Glutamatergic neuron (in vitro differentiated cells): ENCODE measurements around the gene CSTF1. TPM values are rescaled to one million over a fixed set of nuclear protein-coding genes. Genes with fewer than 3 reads are reported as not detected.
"Not testable (repeated sequence)": the region's sequence is repeated elsewhere in the genome, so short reads cannot be mapped to it uniquely, and the experiment has no call there.

ENCODE experiments used
- DNase-seq: peaks from one replicate; pipeline ENCODE4 v3.0.0; 2022
- H3K27ac Mint-ChIP-seq: one replicate; pipeline ENCODE4 v1.8.0; 2020; ENCODE audit warnings: mild to moderate bottlenecking, mixed read lengths, inconsistent platforms; ENCODE audit not compliant: unreplicated experiment
- H3K27me3 Mint-ChIP-seq: one replicate; pipeline ENCODE4 v1.8.0; 2020; ENCODE audit warnings: mild to moderate bottlenecking, moderate library complexity, mixed read lengths, inconsistent platforms; ENCODE audit not compliant: unreplicated experiment
- H3K36me3 Mint-ChIP-seq: one replicate; pipeline ENCODE4 v1.8.0; 2020; ENCODE audit warnings: mild to moderate bottlenecking, mixed read lengths, inconsistent platforms; ENCODE audit not compliant: unreplicated experiment
- H3K4me1 Mint-ChIP-seq: one replicate; pipeline ENCODE4 v1.8.0; 2020; ENCODE audit warnings: mild to moderate bottlenecking, low read depth, mixed read lengths, inconsistent platforms; ENCODE audit not compliant: unreplicated experiment
- H3K4me3 Mint-ChIP-seq: one replicate; pipeline ENCODE4 v1.8.0; 2020; ENCODE audit warnings: mild to moderate bottlenecking, mixed read lengths, inconsistent platforms; ENCODE audit not compliant: unreplicated experiment
- H3K9me3 Mint-ChIP-seq: one replicate; pipeline ENCODE4 v1.8.0; 2020; ENCODE audit warnings: mild to moderate bottlenecking, moderate library complexity, mixed read lengths, inconsistent platforms; ENCODE audit not compliant: unreplicated experiment
- total RNA-seq: library from RNA; stranded (reverse); fragmentation: NEBNext Ultra II Directional; extraction: Animal tissue kit (Norgen Biotek cat#: 25700); gene quantifications from one replicate; pipeline ENCODE4 v1.2.1, GENCODE V29; 2021; ENCODE audit not compliant: unreplicated experiment
- TF ChIP-seq, protein P1 (sequence below): fragments of 200-600 bp; sonication (generic); IDR thresholded peaks from one replicate; pipeline ENCODE4 v1.5.0; 2021; ENCODE audit not compliant: partially characterized antibody, unreplicated experiment

Gene CSTF1
- total RNA-seq, 1 donor from 2014 or later: 25.6 TPM

DNA sequence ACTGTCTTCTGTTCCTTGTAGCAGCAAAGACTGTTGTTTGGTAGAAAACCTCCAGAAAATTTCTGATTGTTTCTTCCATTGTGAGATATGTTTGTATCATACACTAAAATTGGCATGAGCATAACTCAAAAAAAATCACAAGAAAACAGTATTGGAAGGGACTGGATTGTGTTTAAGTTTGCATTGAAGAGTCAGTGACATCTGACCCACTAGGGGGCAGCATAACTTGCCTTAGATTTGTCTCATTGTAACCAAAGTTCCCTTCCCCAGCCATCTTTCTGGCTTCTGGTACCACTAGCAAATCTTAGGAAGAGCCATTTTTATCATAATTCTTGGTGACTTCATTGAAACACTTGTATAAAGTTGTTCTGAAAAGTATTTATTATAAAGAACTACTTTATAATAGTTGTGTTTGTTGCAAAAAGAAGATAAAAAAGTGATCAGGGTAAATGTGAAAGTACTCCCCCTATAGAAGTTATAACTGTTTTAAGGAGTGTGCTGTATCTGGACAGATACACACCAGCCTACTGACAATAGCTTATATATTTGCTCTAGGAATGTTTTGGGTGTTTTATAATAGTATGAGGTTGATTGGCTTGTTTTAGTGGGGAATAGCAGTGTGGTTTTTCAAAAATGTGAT, 7.7 kb downstream of the CSTF1 start:
- Mint-ChIP-seq H3K27ac (no peak overlapping the region), H3K4me3 (no peak overlapping the region), H3K9me3 (no peaks in the 10 kb centered on the region), H3K36me3 (no peaks in the 10 kb centered on the region), H3K27me3 (no peaks in the 10 kb centered on the region), H3K4me1 (no peaks in the 10 kb centered on the region)
- TF ChIP-seq, protein P1, sequence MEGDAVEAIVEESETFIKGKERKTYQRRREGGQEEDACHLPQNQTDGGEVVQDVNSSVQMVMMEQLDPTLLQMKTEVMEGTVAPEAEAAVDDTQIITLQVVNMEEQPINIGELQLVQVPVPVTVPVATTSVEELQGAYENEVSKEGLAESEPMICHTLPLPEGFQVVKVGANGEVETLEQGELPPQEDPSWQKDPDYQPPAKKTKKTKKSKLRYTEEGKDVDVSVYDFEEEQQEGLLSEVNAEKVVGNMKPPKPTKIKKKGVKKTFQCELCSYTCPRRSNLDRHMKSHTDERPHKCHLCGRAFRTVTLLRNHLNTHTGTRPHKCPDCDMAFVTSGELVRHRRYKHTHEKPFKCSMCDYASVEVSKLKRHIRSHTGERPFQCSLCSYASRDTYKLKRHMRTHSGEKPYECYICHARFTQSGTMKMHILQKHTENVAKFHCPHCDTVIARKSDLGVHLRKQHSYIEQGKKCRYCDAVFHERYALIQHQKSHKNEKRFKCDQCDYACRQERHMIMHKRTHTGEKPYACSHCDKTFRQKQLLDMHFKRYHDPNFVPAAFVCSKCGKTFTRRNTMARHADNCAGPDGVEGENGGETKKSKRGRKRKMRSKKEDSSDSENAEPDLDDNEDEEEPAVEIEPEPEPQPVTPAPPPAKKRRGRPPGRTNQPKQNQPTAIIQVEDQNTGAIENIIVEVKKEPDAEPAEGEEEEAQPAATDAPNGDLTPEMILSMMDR: peak; percentile 90
- peak; percentile 44 for DNase-seq

DNA sequence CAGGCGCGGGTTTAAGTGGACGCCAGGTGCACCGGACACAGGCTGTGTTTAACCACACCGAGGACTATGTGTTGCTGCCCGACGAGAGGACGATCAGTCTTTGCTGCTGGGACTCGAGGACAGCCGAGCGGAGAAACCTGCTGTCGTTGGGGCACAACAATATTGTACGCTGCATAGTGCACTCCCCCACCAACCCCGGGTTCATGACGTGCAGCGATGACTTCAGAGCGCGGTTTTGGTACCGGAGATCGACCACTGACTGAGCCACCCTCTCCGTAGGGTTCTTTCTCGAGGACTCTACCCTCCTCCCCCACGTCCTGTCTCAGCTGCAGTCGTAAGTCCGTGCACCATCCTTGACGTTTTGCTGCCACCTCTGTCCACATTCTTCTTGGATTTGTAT, 11.0 kb downstream of the CSTF1 start:
- no peaks in the 10 kb centered on the region for H3K9me3 Mint-ChIP-seq
- no peak for DNase-seq
- H3K4me1 Mint-ChIP-seq: no peaks in the 10 kb centered on the region
- TF ChIP-seq, protein P1: no peak
- H3K27ac Mint-ChIP-seq: no peak overlapping the region
- peaks cover 2% of the 10 kb centered on the region for H3K27me3 Mint-ChIP-seq
- no peaks in the 10 kb centered on the region for H3K36me3 Mint-ChIP-seq
- H3K4me3 Mint-ChIP-seq: no peak overlapping the region

DNA sequence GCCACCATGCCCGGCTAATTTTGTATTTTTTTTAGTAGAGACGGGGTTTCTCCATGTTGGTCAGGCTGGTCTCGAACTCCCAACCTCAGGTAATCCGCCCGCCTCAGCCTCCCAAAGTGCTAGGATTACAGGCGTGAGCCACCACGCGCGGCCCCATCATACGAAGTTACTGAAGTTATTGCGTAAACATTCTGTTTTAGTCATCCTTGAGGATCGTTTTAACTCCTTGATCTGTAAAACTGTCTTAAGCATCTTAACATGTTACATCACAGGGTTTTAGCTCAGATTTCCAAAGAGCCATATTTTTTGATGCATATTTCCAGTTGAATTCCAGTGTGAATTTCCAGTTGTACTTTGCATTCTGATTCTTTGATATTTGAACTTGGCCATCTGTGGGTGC, 12.9 kb downstream of the CSTF1 start:
- DNase-seq, H3K4me1 Mint-ChIP-seq, H3K9me3 Mint-ChIP-seq, H3K27ac Mint-ChIP-seq, H3K27me3 Mint-ChIP-seq, H3K36me3 Mint-ChIP-seq, H3K4me3 Mint-ChIP-seq: not testable (repeated sequence)

GRCh38 chr20:56406910-56407309, 14.5 kb downstream of the CSTF1 start:
- Mint-ChIP-seq H3K27ac (no peak overlapping the region), H3K36me3 (no peaks in the 10 kb centered on the region)

DNA sequence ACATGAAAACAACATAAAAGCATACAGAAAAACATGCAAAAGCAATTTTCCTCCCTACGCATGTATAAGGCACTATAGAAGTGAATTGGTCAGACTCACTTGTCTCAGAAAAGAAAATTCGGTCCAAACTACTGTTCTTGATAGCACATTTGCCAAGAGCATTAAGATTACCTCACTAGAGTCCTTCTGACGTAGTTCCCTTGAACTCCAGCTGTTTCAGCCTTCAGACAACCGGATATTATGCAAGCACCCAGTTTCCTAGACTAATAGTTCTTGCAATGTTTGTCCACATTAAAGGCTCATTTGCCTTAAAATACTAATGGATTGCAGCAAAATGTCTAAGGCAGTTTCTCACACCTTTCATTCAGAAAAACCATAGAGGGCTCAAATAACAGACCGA, 17.1 kb downstream of the CSTF1 start:
- Mint-ChIP-seq H3K27ac (no peak overlapping the region), H3K4me1 (no peaks in the 10 kb centered on the region), H3K27me3 (peaks cover 2% of the 10 kb centered on the region), H3K36me3 (no peaks in the 10 kb centered on the region), H3K9me3 (no peaks in the 10 kb centered on the region), H3K4me3 (no peak overlapping the region)
- TF ChIP-seq, protein P1: no peak
- DNase-seq: no peak

More at GRCh38 chr20:56406910-56407309, 14.5 kb downstream of the CSTF1 start:
- DNase-seq: no peak
- no peaks in the 10 kb centered on the region for H3K9me3 Mint-ChIP-seq
- H3K27me3 Mint-ChIP-seq: peaks cover 2% of the 10 kb centered on the region
- no peaks in the 10 kb centered on the region for H3K4me1 Mint-ChIP-seq
- H3K4me3 Mint-ChIP-seq: no peak overlapping the region
- TF ChIP-seq, protein P1: no peak
